Gastroesophageal sphincter (tissue), 3 donors: ENCODE measurements around the gene GMPR.

Source experiments
- CTCF ChIP-seq, 4 experiments: fragments of 200-600 bp in 2 of 4; fragments of 450-650 bp in 2 of 4; sonication (generic) in 1 of 4; IDR thresholded peaks; one replicate each; pipeline ENCODE4 v1.5.1; 2017 to 2019; ENCODE audit warnings: antibody characterized with exemption in 4 of 4, mild to moderate bottlenecking in 2 of 4, moderate library complexity in 2 of 4
- POLR2A ChIP-seq, 2 donors: fragments of 450-650 bp; IDR thresholded peaks; one replicate each; pipeline ENCODE4 v1.6.1; 2017; ENCODE audit warnings: antibody characterized with exemption in 2 of 2, mild to moderate bottlenecking in 2 of 2, moderate library complexity in 1 of 2

GRCh38 chr6:16232086-16232485 is 6.3 kb upstream of the GMPR start:
- TF ChIP-seq POLR2A (IDR thresholded peaks at IDR 0.05): no peak
- TF ChIP-seq CTCF (IDR thresholded peaks at IDR 0.05): no peak
